Astrocyte (in vitro differentiated cells and primary cell): ENCODE measurements around the gene OR51V1. TPM values are rescaled to one million over a fixed set of nuclear protein-coding genes. Genes with fewer than 3 reads are reported as not detected.

ENCODE experiments used
- DNase-seq: peaks from one replicate; pipeline ENCODE4 v3.0.0-alpha.2; 2010; ENCODE audit warnings: low read depth
- FAIRE-seq: peaks from 2 replicates; lab custom pipeline; 2011; peaks lifted over from hg19 to GRCh38; lab: Jason Lieb, UNC
- H2AFZ ChIP-seq: 2 replicates; pipeline ENCODE4 v1.6.0; 2012; ENCODE audit warnings: low read depth, low read length, inconsistent platforms
- H3K27ac ChIP-seq: 2 replicates; pipeline ENCODE4 v1.5.1; 2011; ENCODE audit warnings: low read depth, low read length, inconsistent platforms
- H3K27me3 ChIP-seq: 2 replicates; pipeline ENCODE4 v1.6.0; 2011; ENCODE audit warnings: low read length, inconsistent platforms; ENCODE audit not compliant: insufficient read depth
- H3K36me3 ChIP-seq: 2 replicates; pipeline ENCODE4 v1.5.1; 2011; ENCODE audit warnings: low read length, inconsistent platforms; ENCODE audit not compliant: insufficient read depth
- H3K4me1 ChIP-seq: 2 replicates; pipeline ENCODE4 v1.5.1; 2011; ENCODE audit warnings: low read length, inconsistent platforms; ENCODE audit not compliant: insufficient read depth
- H3K4me2 ChIP-seq: 2 replicates; pipeline ENCODE4 v1.6.0; 2012; ENCODE audit warnings: low read length, inconsistent platforms
- H3K4me3 ChIP-seq: 2 replicates; pipeline ENCODE4 v1.5.1; 2011; ENCODE audit warnings: low read depth, mild to moderate bottlenecking, low read length, inconsistent platforms; ENCODE audit not compliant: insufficient read depth
- H3K79me2 ChIP-seq: 2 replicates; pipeline ENCODE4 v1.6.0; 2012; ENCODE audit warnings: mild to moderate bottlenecking, low read length, inconsistent platforms; ENCODE audit not compliant: insufficient read depth
- H3K9ac ChIP-seq: 2 replicates; pipeline ENCODE4 v1.6.0; 2012; ENCODE audit warnings: mild to moderate bottlenecking, low read length, inconsistent platforms
- H3K9me3 ChIP-seq: 2 replicates; pipeline ENCODE4 v1.5.1; 2012; ENCODE audit warnings: low read depth, mild to moderate bottlenecking, low read length, inconsistent platforms; ENCODE audit not compliant: insufficient read depth
- H4K20me1 ChIP-seq: 2 replicates; pipeline ENCODE4 v1.6.0; 2012; ENCODE audit warnings: low read length, inconsistent platforms; ENCODE audit not compliant: insufficient read depth
- H3K27ac Mint-ChIP-seq: one replicate; pipeline ENCODE4 v1.8.0; 2021; ENCODE audit warnings: mild to moderate bottlenecking, mixed read lengths; ENCODE audit not compliant: unreplicated experiment
- H3K27me3 Mint-ChIP-seq: one replicate; pipeline ENCODE4 v1.8.0; 2021; ENCODE audit warnings: low read depth, mixed read lengths; ENCODE audit not compliant: unreplicated experiment
- H3K36me3 Mint-ChIP-seq: one replicate; pipeline ENCODE4 v1.8.0; 2021; ENCODE audit warnings: low read depth, mixed read lengths; ENCODE audit not compliant: unreplicated experiment
- H3K4me1 Mint-ChIP-seq: one replicate; pipeline ENCODE4 v1.8.0; 2021; ENCODE audit warnings: low read depth, mixed read lengths; ENCODE audit not compliant: unreplicated experiment
- H3K4me3 Mint-ChIP-seq: one replicate; pipeline ENCODE4 v1.8.0; 2021; ENCODE audit warnings: mild to moderate bottlenecking, moderate library complexity, mixed read lengths; ENCODE audit not compliant: unreplicated experiment
- H3K9me3 Mint-ChIP-seq: one replicate; pipeline ENCODE4 v1.8.0; 2021; ENCODE audit warnings: mild to moderate bottlenecking, mixed read lengths; ENCODE audit not compliant: unreplicated experiment
- EZH2 ChIP-seq: IDR thresholded peaks from 2 replicates; pipeline ENCODE4 v1.6.1; 2012; ENCODE audit warnings: mild to moderate bottlenecking, low read length, inconsistent platforms; ENCODE audit not compliant: insufficient read depth
- total RNA-seq: library from RNA; stranded (reverse); gene quantifications from 2 replicates; pipeline ENCODE4 v1.2.1, GENCODE V29; 2021
- TF ChIP-seq, protein P1 (sequence below): IDR thresholded peaks from 2 replicates; pipeline ENCODE4 v1.5.1; 2011; ENCODE audit warnings: low read depth, mild to moderate bottlenecking, inconsistent platforms, low read length, moderate library complexity; ENCODE audit not compliant: insufficient read depth

OR51V1 gene
- total RNA-seq, 1 donor from 2014 or later, result not detected

GRCh38 chr11:5192738-5193137 is 7.7 kb downstream of the OR51V1 start:
- Histone ChIP-seq H2AFZ (no peak overlapping the region), H3K79me2 (no peaks in the 10 kb centered on the region), H3K27me3 (no peaks in the 10 kb centered on the region), H3K27ac (no peak overlapping the region), H3K36me3 (no peaks in the 10 kb centered on the region), H3K4me1 (no peaks in the 10 kb centered on the region), H3K9ac (no peak overlapping the region), H4K20me1 (no peaks in the 10 kb centered on the region), H3K4me2 (no peak overlapping the region), H3K4me3 (no peak overlapping the region), H3K9me3 (no peaks in the 10 kb centered on the region)
- no peak overlapping the region for H3K4me3 Mint-ChIP-seq
- no peaks in the 10 kb centered on the region for H3K36me3 Mint-ChIP-seq
- FAIRE-seq (no peak), DNase-seq (no peak)
- no peaks in the 10 kb centered on the region for H3K27me3 Mint-ChIP-seq
- H3K4me1 Mint-ChIP-seq, result no peaks in the 10 kb centered on the region
- peaks cover 3% of the 10 kb centered on the region for H3K9me3 Mint-ChIP-seq
- TF ChIP-seq EZH2, result no peak
- TF ChIP-seq, protein P1, sequence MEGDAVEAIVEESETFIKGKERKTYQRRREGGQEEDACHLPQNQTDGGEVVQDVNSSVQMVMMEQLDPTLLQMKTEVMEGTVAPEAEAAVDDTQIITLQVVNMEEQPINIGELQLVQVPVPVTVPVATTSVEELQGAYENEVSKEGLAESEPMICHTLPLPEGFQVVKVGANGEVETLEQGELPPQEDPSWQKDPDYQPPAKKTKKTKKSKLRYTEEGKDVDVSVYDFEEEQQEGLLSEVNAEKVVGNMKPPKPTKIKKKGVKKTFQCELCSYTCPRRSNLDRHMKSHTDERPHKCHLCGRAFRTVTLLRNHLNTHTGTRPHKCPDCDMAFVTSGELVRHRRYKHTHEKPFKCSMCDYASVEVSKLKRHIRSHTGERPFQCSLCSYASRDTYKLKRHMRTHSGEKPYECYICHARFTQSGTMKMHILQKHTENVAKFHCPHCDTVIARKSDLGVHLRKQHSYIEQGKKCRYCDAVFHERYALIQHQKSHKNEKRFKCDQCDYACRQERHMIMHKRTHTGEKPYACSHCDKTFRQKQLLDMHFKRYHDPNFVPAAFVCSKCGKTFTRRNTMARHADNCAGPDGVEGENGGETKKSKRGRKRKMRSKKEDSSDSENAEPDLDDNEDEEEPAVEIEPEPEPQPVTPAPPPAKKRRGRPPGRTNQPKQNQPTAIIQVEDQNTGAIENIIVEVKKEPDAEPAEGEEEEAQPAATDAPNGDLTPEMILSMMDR, result no peak
- no peak overlapping the region for H3K27ac Mint-ChIP-seq

DNA sequence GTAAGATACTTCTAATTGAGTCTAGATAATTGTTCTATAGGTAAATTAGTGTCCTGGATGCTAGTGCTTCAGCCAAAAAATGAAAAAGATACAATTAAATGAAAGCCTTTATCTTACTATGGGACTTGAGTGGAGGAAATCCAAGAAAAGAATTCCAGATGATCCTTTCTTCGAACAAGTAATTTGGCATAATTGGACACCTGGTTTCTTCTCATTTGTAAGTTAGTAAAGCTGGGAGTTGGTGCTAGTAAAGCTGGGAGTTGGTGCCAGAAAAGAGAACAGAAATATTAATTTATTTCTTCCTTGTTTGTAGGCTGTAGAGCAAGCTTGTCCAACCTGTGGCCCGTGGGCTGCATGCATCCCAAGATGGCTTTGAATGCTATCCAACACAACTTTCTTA is 12.3 kb downstream of the OR51V1 start:
- H2AFZ ChIP-seq, result no peak overlapping the region
- H3K4me2 ChIP-seq, result no peak overlapping the region
- H3K4me3 Mint-ChIP-seq, result no peak overlapping the region
- no peaks in the 10 kb centered on the region for H3K36me3 Mint-ChIP-seq
- no peak overlapping the region for H3K4me3 ChIP-seq
- H3K9ac ChIP-seq, result no peak overlapping the region
- H3K27me3 Mint-ChIP-seq, result no peaks in the 10 kb centered on the region
- no peak overlapping the region for H3K27ac Mint-ChIP-seq
- H3K27ac ChIP-seq, result no peak overlapping the region
- peaks cover 3% of the 10 kb centered on the region for H3K9me3 Mint-ChIP-seq
- DNase-seq (no peak), FAIRE-seq (no peak)
- no peaks in the 10 kb centered on the region for H3K9me3 ChIP-seq
- no peaks in the 10 kb centered on the region for H3K36me3 ChIP-seq
- H3K79me2 ChIP-seq, result no peaks in the 10 kb centered on the region
- no peaks in the 10 kb centered on the region for H3K4me1 ChIP-seq
- TF ChIP-seq, protein P1, result no peak
- no peak for TF ChIP-seq EZH2
- H3K4me1 Mint-ChIP-seq, result no peaks in the 10 kb centered on the region
- H3K27me3 ChIP-seq, result no peaks in the 10 kb centered on the region
- H4K20me1 ChIP-seq, result no peaks in the 10 kb centered on the region

DNA sequence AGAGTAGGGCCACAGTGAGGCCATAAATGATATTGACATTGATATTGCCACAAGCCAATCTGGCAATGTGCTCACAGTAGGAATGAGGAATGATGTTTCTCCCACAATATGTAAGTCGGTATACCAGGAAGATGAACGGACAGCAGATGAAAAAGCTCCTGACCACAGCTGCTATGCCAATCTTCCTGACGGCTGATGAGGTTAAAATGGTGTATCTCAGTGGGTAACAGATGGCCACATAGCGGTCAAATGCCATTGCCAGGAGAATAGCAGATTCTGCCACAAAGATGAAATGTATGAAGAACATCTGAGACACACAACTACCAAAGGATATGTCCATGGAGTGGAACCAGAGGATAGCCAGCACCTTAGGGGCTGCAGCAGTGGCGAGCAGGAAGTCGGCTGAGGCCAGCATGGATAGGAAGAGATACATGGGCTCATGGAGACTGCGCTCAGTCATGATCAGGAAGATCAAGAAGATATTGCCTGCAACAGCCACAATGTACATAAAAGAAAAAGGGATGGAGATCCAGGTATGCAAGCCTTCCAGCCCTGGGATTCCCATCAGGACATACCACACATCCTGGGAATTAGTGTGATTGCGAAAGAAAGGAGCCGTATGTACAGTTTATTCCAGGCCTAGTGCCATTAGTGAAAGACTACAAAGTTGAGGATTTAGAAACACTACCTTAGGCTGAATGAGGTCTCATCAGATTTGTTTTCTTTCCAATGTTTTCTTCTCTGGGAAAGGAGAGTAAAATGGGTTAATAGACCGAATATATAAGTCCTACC is 22.2 kb downstream of the OR51V1 start:
- no peaks in the 10 kb centered on the region for H3K27me3 ChIP-seq
- H3K9ac ChIP-seq, result no peak overlapping the region
- no peaks in the 10 kb centered on the region for H3K27me3 Mint-ChIP-seq
- no peak overlapping the region for H3K4me3 Mint-ChIP-seq
- no peak overlapping the region for H3K4me2 ChIP-seq
- H3K4me3 ChIP-seq, result no peak overlapping the region
- H4K20me1 ChIP-seq, result no peaks in the 10 kb centered on the region
- H3K36me3 ChIP-seq, result no peaks in the 10 kb centered on the region
- H2AFZ ChIP-seq, result no peak overlapping the region
- H3K9me3 Mint-ChIP-seq, result no peaks in the 10 kb centered on the region
- FAIRE-seq (no peak), DNase-seq (no peak)
- peaks cover 2% of the 10 kb centered on the region for H3K9me3 ChIP-seq
- H3K27ac Mint-ChIP-seq, result no peak overlapping the region
- no peaks in the 10 kb centered on the region for H3K4me1 Mint-ChIP-seq
- H3K79me2 ChIP-seq, result no peaks in the 10 kb centered on the region
- no peak for TF ChIP-seq EZH2
- TF ChIP-seq, protein P1, result no peak
- H3K27ac ChIP-seq, result no peak overlapping the region
- H3K4me1 ChIP-seq, result no peaks in the 10 kb centered on the region
- no peaks in the 10 kb centered on the region for H3K36me3 Mint-ChIP-seq
